ENCODE results near the gene INPP5K. TPM values are rescaled to one million over a fixed set of nuclear protein-coding genes. Genes with fewer than 3 reads are reported as not detected.

INPP5K gene
- total RNA-seq, 1 donor from 2014 or later, result 40.9 TPM

GRCh38 chr17:1553354-1554266 lies 37.2 kb upstream of the INPP5K start:
- Mint-ChIP-seq H3K36me3 (ENCODE audit: low read depth, unreplicated experiment) (peaks cover 44% of the 10 kb centered on the region), H3K27me3 (ENCODE audit: unreplicated experiment) (peaks cover 7% of the 10 kb centered on the region), H3K27ac (ENCODE audit: unreplicated experiment) (peak overlapping the region; percentile 84), H3K4me1 (ENCODE audit: unreplicated experiment) (peaks cover 61% of the 10 kb centered on the region), H3K4me3 (ENCODE audit: unreplicated experiment) (peak overlapping the region; percentile 27), H3K9me3 (ENCODE audit: unreplicated experiment) (no peaks in the 10 kb centered on the region)
- DNase-seq (ENCODE audit: low spot score), result no peak
- TF ChIP-seq CTCF (IDR thresholded peaks at IDR 0.05; ENCODE audit: unreplicated experiment), result no peak

GRCh38 chr17:1552932-1553331 lies 36.5 kb upstream of the INPP5K start:
- Mint-ChIP-seq H3K4me3 (ENCODE audit: unreplicated experiment) (peak overlapping the region; percentile 60), H3K36me3 (ENCODE audit: low read depth, unreplicated experiment) (peaks cover 49% of the 10 kb centered on the region), H3K4me1 (ENCODE audit: unreplicated experiment) (peaks cover 57% of the 10 kb centered on the region), H3K27me3 (ENCODE audit: unreplicated experiment) (peaks cover 7% of the 10 kb centered on the region), H3K9me3 (ENCODE audit: unreplicated experiment) (no peaks in the 10 kb centered on the region), H3K27ac (ENCODE audit: unreplicated experiment) (peak overlapping the region; percentile 82)
- TF ChIP-seq CTCF (IDR thresholded peaks at IDR 0.05; ENCODE audit: unreplicated experiment), result no peak
- DNase-seq (ENCODE audit: low spot score), result no peak

DNA sequence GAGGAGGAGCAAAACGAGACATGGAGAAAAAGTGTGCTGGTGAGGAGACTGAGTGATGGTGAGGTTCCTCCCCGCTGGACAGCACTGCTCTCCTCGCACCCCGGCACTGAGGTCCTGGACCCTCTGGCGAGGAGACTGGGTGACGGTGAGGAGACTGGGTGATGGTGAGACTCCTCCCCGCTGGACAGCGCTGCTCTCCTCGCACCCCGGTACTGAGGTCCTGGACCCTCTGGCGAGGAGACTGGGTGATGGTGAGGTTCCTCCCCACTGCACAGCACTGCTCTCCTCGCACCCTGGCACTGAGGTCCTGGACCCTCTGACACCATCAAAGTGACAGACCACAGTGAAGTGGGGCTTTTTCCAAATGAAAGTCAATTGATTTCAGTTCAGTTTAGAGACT lies 35.3 kb upstream of the INPP5K start:
- H3K4me1 Mint-ChIP-seq (ENCODE audit: unreplicated experiment), result peaks cover 47% of the 10 kb centered on the region
- H3K9me3 Mint-ChIP-seq (ENCODE audit: unreplicated experiment), result no peaks in the 10 kb centered on the region
- peak overlapping the region; percentile 76 for H3K4me3 Mint-ChIP-seq (ENCODE audit: unreplicated experiment)
- DNase-seq (ENCODE audit: low spot score), result no peak
- peaks cover 7% of the 10 kb centered on the region for H3K27me3 Mint-ChIP-seq (ENCODE audit: unreplicated experiment)
- no peak for TF ChIP-seq CTCF (IDR thresholded peaks at IDR 0.05; ENCODE audit: unreplicated experiment)
- H3K27ac Mint-ChIP-seq (ENCODE audit: unreplicated experiment), result no peak overlapping the region
- peaks cover 46% of the 10 kb centered on the region for H3K36me3 Mint-ChIP-seq (ENCODE audit: low read depth, unreplicated experiment)

DNA sequence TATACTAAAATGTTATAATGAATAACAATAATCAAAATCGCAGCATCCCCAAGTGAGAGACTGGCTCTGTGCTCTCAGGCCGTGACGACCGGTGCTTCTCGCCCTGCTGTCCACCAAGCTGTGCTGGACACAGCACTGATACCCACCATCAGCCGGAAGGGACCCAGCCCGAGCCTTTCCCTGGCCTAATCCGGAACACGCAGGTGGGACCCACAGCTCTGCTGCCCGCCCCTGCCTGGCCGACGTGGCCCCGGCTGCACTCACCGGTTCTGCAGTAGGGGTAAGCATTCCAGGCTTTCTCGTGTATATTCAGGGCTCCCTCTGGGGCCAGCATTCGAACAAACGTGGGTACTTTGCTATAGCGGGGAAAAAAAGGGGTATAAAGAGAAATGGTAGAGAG lies 31.6 kb upstream of the INPP5K start:
- H3K27ac Mint-ChIP-seq (ENCODE audit: unreplicated experiment), result no peak overlapping the region
- H3K9me3 Mint-ChIP-seq (ENCODE audit: unreplicated experiment), result no peaks in the 10 kb centered on the region
- TF ChIP-seq CTCF (IDR thresholded peaks at IDR 0.05; ENCODE audit: unreplicated experiment), result no peak
- H3K4me3 Mint-ChIP-seq (ENCODE audit: unreplicated experiment), result no peak overlapping the region
- DNase-seq (ENCODE audit: low spot score), result no peak
- H3K27me3 Mint-ChIP-seq (ENCODE audit: unreplicated experiment), result peaks cover 5% of the 10 kb centered on the region
- peaks cover 43% of the 10 kb centered on the region for H3K36me3 Mint-ChIP-seq (ENCODE audit: low read depth, unreplicated experiment)
- H3K4me1 Mint-ChIP-seq (ENCODE audit: unreplicated experiment), result peaks cover 20% of the 10 kb centered on the region

DNA sequence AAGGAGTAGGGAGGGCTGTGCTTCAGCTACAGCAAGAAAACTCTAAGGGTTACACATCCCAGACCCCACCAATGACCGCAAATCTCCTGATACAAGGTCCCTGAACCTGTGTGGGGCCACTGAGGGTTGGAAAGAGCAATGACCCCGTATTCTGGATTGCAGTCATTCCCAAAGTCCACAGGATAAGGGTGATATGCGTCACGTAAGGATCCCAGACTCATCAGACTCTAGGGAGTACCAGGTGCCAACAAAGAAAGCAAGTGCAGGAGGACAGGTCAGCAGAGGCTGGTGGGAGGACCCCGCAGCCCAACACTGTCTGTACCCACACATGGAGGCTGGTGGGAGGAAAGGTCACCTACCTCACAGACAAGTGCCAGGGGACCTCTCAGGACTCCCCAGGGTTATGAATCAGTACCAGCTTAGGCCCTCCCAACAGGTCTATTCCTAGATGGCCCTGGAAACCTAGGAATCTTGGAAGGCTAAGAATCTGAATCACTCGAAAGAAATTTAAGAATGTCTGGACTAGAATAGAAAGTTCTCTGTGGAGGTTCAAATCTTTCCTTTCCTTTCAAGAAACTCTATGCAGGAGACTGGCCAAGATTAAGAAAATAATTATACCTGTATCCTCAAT lies 30.0 kb upstream of the INPP5K start:
- H3K9me3 Mint-ChIP-seq (ENCODE audit: unreplicated experiment), result no peaks in the 10 kb centered on the region
- H3K27me3 Mint-ChIP-seq (ENCODE audit: unreplicated experiment), result peaks cover 5% of the 10 kb centered on the region
- H3K4me1 Mint-ChIP-seq (ENCODE audit: unreplicated experiment), result peaks cover 13% of the 10 kb centered on the region
- no peak for DNase-seq (ENCODE audit: low spot score)
- no peak for TF ChIP-seq CTCF (IDR thresholded peaks at IDR 0.05; ENCODE audit: unreplicated experiment)
- no peak overlapping the region for H3K4me3 Mint-ChIP-seq (ENCODE audit: unreplicated experiment)
- H3K36me3 Mint-ChIP-seq (ENCODE audit: low read depth, unreplicated experiment), result peaks cover 43% of the 10 kb centered on the region
- no peak overlapping the region for H3K27ac Mint-ChIP-seq (ENCODE audit: unreplicated experiment)
